A673 (cell line): ENCODE data around the gene TSR3. TPM values are rescaled to one million over a fixed set of nuclear protein-coding genes. Genes with fewer than 3 reads are reported as not detected.

Source experiments
- BruUV-seq: library from RNA; stranded (reverse); fragments of 400-500 nt; replicated peaks from 2 replicates; lab custom pipeline; 2021; lab: Mats Ljungman, UMichigan
- CTCF ChIA-PET: fragments of 300-600 bp; sonication (Branson Sonifier 250); formaldehyde crosslinking; loops from one replicate; lab custom pipeline; 2022; ENCODE audit warnings: antibody characterized with exemption; lab: Charles Lee
- POLR2A ChIA-PET: fragments of 300-600 bp; sonication (Branson Sonifier 250); formaldehyde crosslinking; loops from one replicate; lab custom pipeline; 2022; ENCODE audit warnings: antibody characterized with exemption; ENCODE audit not compliant: low non-redundant PET; lab: Charles Lee
- DNase-seq: peaks from one replicate; pipeline ENCODE4 v3.0.0-alpha.2; 2015; ENCODE audit warnings: low spot score
- H3K27ac ChIP-seq: fragments of 200-600 bp; sonication (generic); 2 replicates; pipeline ENCODE4 v1.5.1; 2016; ENCODE audit warnings: mixed run types, low read depth, mild to moderate bottlenecking, mixed read lengths, antibody characterized with exemption, low read length; ENCODE audit not compliant: poor library complexity, severe bottlenecking
- H3K27me3 ChIP-seq: fragments of 200-600 bp; sonication (generic); replicated peaks from 2 replicates; pipeline ENCODE4 v1.6.1; 2017; ENCODE audit warnings: mixed run types, low read depth, mild to moderate bottlenecking, mixed read lengths, antibody characterized with exemption, low read length; ENCODE audit not compliant: insufficient read depth, poor library complexity
- H3K36me3 ChIP-seq: fragments of 200-600 bp; sonication (generic); 2 replicates; pipeline ENCODE4 v1.6.1; 2016; ENCODE audit warnings: mixed run types, mild to moderate bottlenecking, mixed read lengths, antibody characterized with exemption, low read length; ENCODE audit not compliant: insufficient read depth, poor library complexity, severe bottlenecking
- H3K4me1 ChIP-seq: fragments of 200-600 bp; sonication (generic); 2 replicates; pipeline ENCODE4 v1.6.1; 2017; ENCODE audit warnings: mixed run types, mild to moderate bottlenecking, mixed read lengths, antibody characterized with exemption, low read length; ENCODE audit not compliant: insufficient read depth, poor library complexity, severe bottlenecking
- H3K4me3 ChIP-seq: fragments of 200-600 bp; sonication (generic); 2 replicates; pipeline ENCODE4 v1.5.1; 2016; ENCODE audit warnings: low read depth, mixed run types, mild to moderate bottlenecking, mixed read lengths, low read length; ENCODE audit not compliant: poor library complexity, severe bottlenecking
- H3K9me3 ChIP-seq: fragments of 200-600 bp; sonication (generic); 2 replicates; pipeline ENCODE4 v1.6.1; 2016; ENCODE audit warnings: mixed run types, low read depth, mild to moderate bottlenecking, mixed read lengths, antibody characterized with exemption, low read length; ENCODE audit not compliant: poor library complexity, severe bottlenecking
- EZH2 ChIP-seq: fragments of 200-600 bp; sonication (generic); IDR thresholded peaks from 2 replicates; pipeline ENCODE4 v1.6.1; 2017; ENCODE audit warnings: borderline replicate concordance, low read depth, mild to moderate bottlenecking, mixed read lengths, antibody characterized with exemption, low read length; ENCODE audit not compliant: poor library complexity, severe bottlenecking
- intact Hi-C: fragments of 100-400 bp; cut with micrococcal nuclease; formaldehyde crosslinking; loops from one replicate; pipeline ENCODE4 v1.10.0; 2022; ENCODE audit not compliant: unreplicated experiment
- total RNA-seq: library from RNA; stranded (reverse); gene quantifications from 2 replicates; pipeline ENCODE4 v1.2.3, GENCODE V29; 2021
- TF ChIP-seq, protein P1 (sequence below): fragments of 300-800, 200-600 bp; sonication (generic); conservative IDR thresholded peaks from 2 replicates; pipeline ENCODE4 v1.5.1; 2017; ENCODE audit warnings: low read depth, mild to moderate bottlenecking, antibody characterized with exemption, low read length, moderate library complexity, mixed read lengths

TSR3 gene
- total RNA-seq, 1 experiment from 2014 or later: 57.2 TPM

DNA sequence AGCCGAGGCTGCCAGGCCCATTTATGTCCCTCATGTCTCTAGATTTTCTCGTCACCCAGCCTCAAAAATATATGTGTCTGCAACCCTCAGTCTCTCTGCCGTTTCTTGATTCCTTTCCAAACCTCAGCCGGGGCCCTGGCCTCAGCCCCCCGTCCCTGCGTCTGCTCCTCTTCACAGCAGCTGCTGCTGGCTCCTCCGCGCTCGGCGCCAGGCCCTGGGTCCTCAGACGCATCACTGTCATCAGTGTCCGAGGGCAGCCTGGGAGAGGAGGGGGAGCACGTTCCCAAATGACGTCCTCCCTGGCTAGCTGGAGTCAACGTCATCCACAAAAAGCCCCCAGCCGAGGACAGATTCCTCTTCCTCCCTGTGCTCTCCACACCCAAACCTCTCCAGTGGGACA, 2.3 kb downstream of the TSR3 start:
- TF ChIP-seq EZH2: no peak
- TF ChIP-seq, protein P1, sequence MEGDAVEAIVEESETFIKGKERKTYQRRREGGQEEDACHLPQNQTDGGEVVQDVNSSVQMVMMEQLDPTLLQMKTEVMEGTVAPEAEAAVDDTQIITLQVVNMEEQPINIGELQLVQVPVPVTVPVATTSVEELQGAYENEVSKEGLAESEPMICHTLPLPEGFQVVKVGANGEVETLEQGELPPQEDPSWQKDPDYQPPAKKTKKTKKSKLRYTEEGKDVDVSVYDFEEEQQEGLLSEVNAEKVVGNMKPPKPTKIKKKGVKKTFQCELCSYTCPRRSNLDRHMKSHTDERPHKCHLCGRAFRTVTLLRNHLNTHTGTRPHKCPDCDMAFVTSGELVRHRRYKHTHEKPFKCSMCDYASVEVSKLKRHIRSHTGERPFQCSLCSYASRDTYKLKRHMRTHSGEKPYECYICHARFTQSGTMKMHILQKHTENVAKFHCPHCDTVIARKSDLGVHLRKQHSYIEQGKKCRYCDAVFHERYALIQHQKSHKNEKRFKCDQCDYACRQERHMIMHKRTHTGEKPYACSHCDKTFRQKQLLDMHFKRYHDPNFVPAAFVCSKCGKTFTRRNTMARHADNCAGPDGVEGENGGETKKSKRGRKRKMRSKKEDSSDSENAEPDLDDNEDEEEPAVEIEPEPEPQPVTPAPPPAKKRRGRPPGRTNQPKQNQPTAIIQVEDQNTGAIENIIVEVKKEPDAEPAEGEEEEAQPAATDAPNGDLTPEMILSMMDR: no peak
- ChIA-PET POLR2A (no interaction called here), CTCF (no interaction called here)
- no peak overlapping the region for H3K27ac ChIP-seq
- H3K27me3 ChIP-seq: no peaks in the 10 kb centered on the region
- peaks cover 4% of the 10 kb centered on the region for H3K36me3 ChIP-seq
- BruUV-seq: no TSS peak
- DNase-seq: no peak
- peaks cover 11% of the 10 kb centered on the region for H3K4me1 ChIP-seq
- intact Hi-C loops: no loop called here
- H3K9me3 ChIP-seq: no peaks in the 10 kb centered on the region
- H3K4me3 ChIP-seq: no peak overlapping the region

- intact Hi-C loops: no loop called here
- no peak overlapping the region for H3K4me3 ChIP-seq
- no peaks in the 10 kb centered on the region for H3K27me3 ChIP-seq
- DNase-seq: no peak
- no peak for TF ChIP-seq EZH2
- TF ChIP-seq, protein P1: no peak
- H3K4me1 ChIP-seq: peaks cover 11% of the 10 kb centered on the region
- CTCF ChIA-PET: interaction anchor here (0.6 kb wide), 1 partner anchor 18 kb away, joined by 3 read pairs; no protein-coding TSS in a partner anchor
- H3K27ac ChIP-seq: no peak overlapping the region
- POLR2A ChIA-PET: interaction anchor here (0.6 kb wide), 1 partner anchor 32 kb away, joined by 6 read pairs; no protein-coding TSS in a partner anchor
- H3K36me3 ChIP-seq: peaks cover 4% of the 10 kb centered on the region
- no TSS peak for BruUV-seq
- no peaks in the 10 kb centered on the region for H3K9me3 ChIP-seq
These were observed 2.8 kb downstream of the TSR3 start for GRCh38 chr16:1348926-1349325.

- peaks cover 4% of the 10 kb centered on the region for H3K36me3 ChIP-seq
- no peak overlapping the region for H3K4me3 ChIP-seq
- TF ChIP-seq, protein P1: no peak
- TF ChIP-seq EZH2: no peak
- H3K9me3 ChIP-seq: no peaks in the 10 kb centered on the region
- no TSS peak for BruUV-seq
- CTCF ChIA-PET: interaction anchor here (0.6 kb wide), 1 partner anchor 18 kb away, joined by 3 read pairs; no protein-coding TSS in a partner anchor
- peaks cover 15% of the 10 kb centered on the region for H3K4me1 ChIP-seq
- intact Hi-C loops: no loop called here
- H3K27ac ChIP-seq: no peak overlapping the region
- DNase-seq: no peak
- POLR2A ChIA-PET: interaction anchor here (0.5 to 0.6 kb wide), 2 partner anchors 31 to 168 kb away, joined by 5 to 6 read pairs; no protein-coding TSS in a partner anchor
- no peaks in the 10 kb centered on the region for H3K27me3 ChIP-seq
These were observed 3.2 kb downstream of the TSR3 start for GRCh38 chr16:1348441-1348840.
